SK-N-MC (cell line): ENCODE measurements around the gene GCK.

ENCODE experiments used
- DNase-seq: peaks from one replicate; pipeline ENCODE4 v3.0.0-alpha.2; 2011; ENCODE audit warnings: low read depth, low spot score
- H3K27ac ChIP-seq: fragments of 200-600 bp; sonication (generic); 2 replicates; pipeline ENCODE4 v1.5.1; 2016; ENCODE audit warnings: mixed run types
- H3K36me3 ChIP-seq: fragments of 200-600 bp; sonication (generic); 2 replicates; pipeline ENCODE4 v1.6.1; 2017; ENCODE audit warnings: antibody characterized with exemption, low read length, mixed read lengths; ENCODE audit not compliant: insufficient read depth
- H3K4me3 ChIP-seq: fragments of 200-600 bp; sonication (generic); 2 replicates; pipeline ENCODE4 v1.5.1; 2016
- H3K9ac ChIP-seq: fragments of 200-600 bp; sonication (generic); 2 replicates; pipeline ENCODE4 v1.8.0; 2017; ENCODE audit warnings: mixed run types, mixed read lengths; ENCODE audit not compliant: insufficient read length
- H3K9me3 ChIP-seq: fragments of 200-600 bp; sonication (generic); 2 replicates; pipeline ENCODE4 v1.6.1; 2017; ENCODE audit warnings: low read depth, mild to moderate bottlenecking, antibody characterized with exemption, low read length, moderate library complexity, mixed read lengths
- EZH2 ChIP-seq: fragments of 200-600 bp; sonication (generic); IDR thresholded peaks from one replicate; pipeline ENCODE4 v1.6.1; 2017; ENCODE audit warnings: antibody characterized with exemption
- FOXP2 ChIP-seq: optimal IDR thresholded peaks from 2 replicates; pipeline ENCODE3; 2011; ENCODE audit warnings: mild to moderate bottlenecking, moderate library complexity; ENCODE audit not compliant: insufficient read depth; ENCODE audit errors: extremely low read length, control extremely low read depth
- POLR2AphosphoS5 ChIP-seq: IDR thresholded peaks from 2 replicates; pipeline ENCODE4 v1.6.1; 2012; ENCODE audit warnings: mild to moderate bottlenecking, low read depth, low read length, borderline replicate concordance

Gene GCK

DNA sequence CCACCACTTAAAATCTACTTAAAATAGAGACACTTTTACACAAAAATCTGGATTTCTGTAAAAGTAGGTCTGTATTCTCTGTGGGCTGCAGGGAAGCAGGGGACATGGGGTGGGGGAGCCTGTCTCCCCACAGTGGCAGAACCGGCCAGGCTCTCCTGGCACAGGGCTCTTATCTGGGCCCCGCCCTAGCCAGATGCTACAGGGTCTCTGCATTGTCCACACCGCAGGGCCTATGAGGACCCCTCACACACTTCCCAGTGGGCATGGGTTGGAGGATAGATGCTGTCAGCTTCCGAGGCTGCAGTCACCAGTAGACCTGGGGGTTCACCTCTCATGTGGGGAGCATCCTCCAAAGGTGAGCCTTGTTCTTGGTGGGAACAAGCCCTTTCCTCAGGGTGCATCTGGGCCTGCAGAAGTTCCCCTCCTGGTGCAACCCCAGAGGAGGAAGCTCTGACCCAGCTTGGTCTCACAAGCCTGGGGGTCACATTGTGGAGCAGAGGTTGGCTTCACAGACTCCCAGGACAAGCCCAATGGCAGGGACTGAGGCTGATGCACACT, 32.7 kb downstream of the GCK start:
- Histone ChIP-seq H3K27ac (no peak overlapping the region), H3K9ac (no peak overlapping the region), H3K4me3 (no peak overlapping the region), H3K36me3 (no peaks in the 10 kb centered on the region), H3K9me3 (no peaks in the 10 kb centered on the region)
- no peak for DNase-seq
- TF ChIP-seq EZH2 (no peak), POLR2AphosphoS5 (no peak), FOXP2 (no peak)

GRCh38 chr7:44155191-44156185, 33.8 kb downstream of the GCK start:
- Histone ChIP-seq H3K4me3 (no peak overlapping the region), H3K9ac (no peak overlapping the region), H3K27ac (no peak overlapping the region), H3K36me3 (no peaks in the 10 kb centered on the region), H3K9me3 (no peaks in the 10 kb centered on the region)
- DNase-seq = no peak
- TF ChIP-seq FOXP2 (no peak), POLR2AphosphoS5 (no peak), EZH2 (no peak)

GRCh38 chr7:44154703-44155102, 34.5 kb downstream of the GCK start:
- H3K9ac ChIP-seq = no peak overlapping the region
- H3K4me3 ChIP-seq = no peak overlapping the region
- no peak overlapping the region for H3K27ac ChIP-seq
- DNase-seq = no peak
- no peaks in the 10 kb centered on the region for H3K36me3 ChIP-seq
- no peaks in the 10 kb centered on the region for H3K9me3 ChIP-seq
- TF ChIP-seq FOXP2 (no peak), EZH2 (no peak), POLR2AphosphoS5 (no peak)

DNA sequence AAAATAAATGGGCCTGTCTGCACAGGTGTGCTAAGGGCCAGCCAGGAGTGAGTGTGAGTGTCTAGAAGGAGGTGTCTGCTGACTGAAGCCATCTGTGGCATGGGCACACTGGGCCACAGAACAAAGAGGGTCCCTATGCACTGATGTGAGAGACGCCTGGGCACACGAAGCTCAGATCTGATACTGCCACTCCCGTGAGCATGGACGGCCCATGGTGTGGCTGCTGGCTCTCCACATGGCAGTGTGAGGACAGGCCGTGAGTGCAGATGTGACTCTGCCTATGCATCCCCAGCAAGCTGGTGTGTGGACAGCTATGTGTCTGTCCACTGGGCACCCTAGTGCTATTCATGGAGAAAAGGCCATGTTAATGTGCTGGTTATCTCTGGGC, 35.3 kb downstream of the GCK start:
- TF ChIP-seq POLR2AphosphoS5 (no peak), EZH2 (no peak), FOXP2 (no peak)
- no peak overlapping the region for H3K4me3 ChIP-seq
- H3K36me3 ChIP-seq = no peaks in the 10 kb centered on the region
- H3K9me3 ChIP-seq = no peaks in the 10 kb centered on the region
- H3K9ac ChIP-seq = no peak overlapping the region
- no peak for DNase-seq
- H3K27ac ChIP-seq = no peak overlapping the region

DNA sequence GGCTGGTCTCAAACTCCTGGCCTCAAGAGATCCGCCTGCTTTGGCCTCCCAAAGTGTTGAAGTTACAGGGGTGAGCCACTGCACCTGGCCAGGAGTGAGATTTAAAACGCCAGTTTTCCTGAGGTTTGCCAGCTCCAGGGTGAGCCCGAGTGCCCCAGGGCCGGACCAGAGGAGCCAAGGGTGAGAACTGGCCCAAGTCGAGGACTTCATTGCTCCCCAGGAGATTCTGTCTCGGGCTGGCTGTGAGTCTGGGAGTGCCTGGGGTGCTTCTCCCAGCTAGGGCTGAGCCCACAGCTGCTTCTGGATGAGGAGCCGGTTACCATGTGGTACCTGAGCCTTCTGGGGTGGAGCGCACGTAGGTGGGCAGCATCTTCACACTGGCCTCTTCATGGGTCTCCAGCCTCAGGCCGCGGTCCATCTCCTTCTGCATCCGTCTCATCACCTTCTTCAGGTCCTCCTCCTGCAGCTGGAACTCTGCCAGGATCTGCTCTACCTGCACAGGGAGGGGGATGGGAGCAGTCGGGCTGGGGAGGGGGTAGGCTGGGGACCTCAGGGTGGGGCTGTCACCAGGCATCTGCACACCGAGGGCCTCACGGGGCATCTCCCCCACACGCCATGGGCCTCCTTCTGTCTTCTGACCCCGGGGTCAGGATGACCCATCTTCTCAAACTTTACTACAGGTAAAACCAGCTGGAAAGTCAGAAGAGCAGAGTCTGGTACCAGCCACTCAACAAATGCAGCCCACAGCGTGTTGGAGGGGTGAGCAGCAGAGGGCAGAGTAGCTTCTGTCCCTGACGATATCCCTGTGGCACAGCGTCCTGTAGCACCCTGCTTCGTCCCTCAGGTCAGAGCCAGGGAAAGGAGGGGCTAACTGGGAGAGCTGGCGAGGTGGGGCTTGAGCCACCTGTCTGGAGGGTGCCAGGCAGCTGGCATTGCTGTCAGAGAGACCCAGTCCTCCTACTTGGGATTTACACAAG, 36.0 kb downstream of the GCK start:
- Histone ChIP-seq H3K9me3 (no peaks in the 10 kb centered on the region), H3K27ac (no peak overlapping the region), H3K4me3 (no peak overlapping the region), H3K9ac (no peak overlapping the region), H3K36me3 (no peaks in the 10 kb centered on the region)
- TF ChIP-seq POLR2AphosphoS5 (no peak), FOXP2 (no peak), EZH2 (no peak)
- DNase-seq = no peak

DNA sequence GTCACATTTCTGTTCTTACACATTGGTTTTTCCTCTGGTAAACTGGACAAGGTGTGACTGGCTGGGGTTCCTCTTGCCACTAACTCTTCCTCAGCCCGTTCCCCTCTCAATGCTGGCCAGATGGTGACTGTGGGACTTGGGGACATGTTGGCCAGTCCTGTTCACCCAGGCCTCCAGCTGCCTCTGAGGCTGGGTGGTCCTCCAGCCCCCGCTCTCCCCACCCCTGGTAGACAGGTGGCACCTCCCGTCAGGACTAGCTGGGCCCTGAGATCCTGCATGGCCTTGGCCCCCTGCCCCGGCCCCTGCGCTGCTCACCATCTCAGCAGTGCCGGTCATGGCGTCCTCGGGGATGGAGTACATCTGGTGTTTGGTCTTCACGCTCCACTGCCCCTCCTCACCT, 37.3 kb downstream of the GCK start:
- Histone ChIP-seq H3K4me3 (no peak overlapping the region), H3K27ac (no peak overlapping the region), H3K36me3 (no peaks in the 10 kb centered on the region), H3K9me3 (no peaks in the 10 kb centered on the region), H3K9ac (no peak overlapping the region)
- TF ChIP-seq EZH2 = no peak
- no peak for TF ChIP-seq FOXP2
- DNase-seq = no peak

DNA sequence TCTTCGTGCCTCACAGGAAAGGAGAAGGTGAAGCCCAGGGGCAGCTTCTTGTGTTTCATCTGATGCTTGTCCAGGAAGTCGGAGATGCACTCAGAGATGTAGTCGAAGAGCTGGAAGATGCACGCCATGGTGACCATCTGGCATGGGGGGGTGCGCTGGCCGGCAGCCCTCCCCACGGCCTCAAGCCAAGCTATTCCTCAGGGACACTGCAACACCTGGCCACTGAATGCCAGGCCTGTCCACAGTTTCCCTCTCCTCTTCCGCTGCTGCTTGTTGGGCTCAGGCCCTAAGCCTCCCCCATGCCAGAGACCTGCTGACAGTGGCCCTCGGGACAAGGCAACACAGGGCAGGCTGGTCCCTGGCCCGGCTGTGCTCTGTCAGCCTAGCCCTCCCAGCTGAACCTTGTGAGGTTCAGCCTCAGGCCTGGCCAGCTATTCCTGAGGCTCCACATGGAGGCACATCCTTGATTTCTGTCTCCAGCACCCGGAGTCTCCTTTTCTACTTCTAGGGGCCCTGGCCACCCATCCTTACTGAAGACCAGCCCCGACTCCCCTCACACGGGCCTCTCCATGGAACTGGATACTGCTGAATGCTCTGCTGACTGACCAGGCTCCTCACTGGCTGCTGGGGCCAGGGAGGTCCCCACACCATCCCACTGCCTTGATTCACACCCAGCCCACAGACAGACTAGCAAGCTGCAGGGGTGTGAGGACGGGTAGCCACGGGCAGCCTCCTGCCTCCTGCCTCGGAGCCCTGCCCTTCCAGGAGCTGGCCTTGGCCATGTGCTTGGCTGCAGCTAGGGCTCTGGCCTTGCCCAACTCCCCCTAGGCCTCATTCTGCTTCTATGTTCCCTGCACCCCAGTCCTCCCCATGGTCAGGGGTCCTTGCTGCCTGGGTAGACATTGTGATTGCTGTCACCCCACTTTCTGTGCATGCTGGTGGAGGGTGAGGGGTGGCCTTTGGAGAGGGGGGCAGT, 38.0 kb downstream of the GCK start:
- TF ChIP-seq FOXP2 = no peak
- no peak for TF ChIP-seq POLR2AphosphoS5
- no peak for TF ChIP-seq EZH2
- H3K27ac ChIP-seq = no peak overlapping the region
- DNase-seq = no peak
- no peak overlapping the region for H3K9ac ChIP-seq
- no peaks in the 10 kb centered on the region for H3K9me3 ChIP-seq
- H3K36me3 ChIP-seq = no peaks in the 10 kb centered on the region
- no peak overlapping the region for H3K4me3 ChIP-seq

DNA sequence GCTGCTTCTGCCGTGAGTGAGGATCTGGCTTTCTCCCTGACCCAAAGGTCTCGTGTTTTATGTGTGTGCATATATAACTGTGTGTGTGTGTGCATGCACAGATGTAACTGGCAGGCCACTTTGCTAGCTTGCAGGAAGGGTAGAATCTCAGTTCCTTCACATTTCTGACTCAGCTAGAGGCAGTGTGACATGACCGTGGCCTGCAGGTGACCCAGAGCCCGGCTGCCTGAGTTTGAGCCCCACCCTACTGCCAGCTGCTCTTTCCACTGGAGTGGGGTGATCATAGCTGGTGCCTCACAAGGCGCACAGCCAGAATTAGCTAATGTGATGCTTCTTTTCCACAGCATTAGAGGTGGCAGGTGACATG, 38.8 kb downstream of the GCK start:
- Histone ChIP-seq H3K4me3 (no peak overlapping the region), H3K9ac (no peak overlapping the region), H3K27ac (no peak overlapping the region), H3K9me3 (no peaks in the 10 kb centered on the region), H3K36me3 (no peaks in the 10 kb centered on the region)
- TF ChIP-seq POLR2AphosphoS5 (no peak), FOXP2 (no peak), EZH2 (no peak)
- no peak for DNase-seq
